CMK (cell line): ENCODE measurements around the gene NCCRP1.

Source experiments
- DNase-seq: peaks from one replicate; pipeline ENCODE4 v3.0.0-alpha.2; 2010; ENCODE audit warnings: low read depth

NCCRP1 gene

DNA sequence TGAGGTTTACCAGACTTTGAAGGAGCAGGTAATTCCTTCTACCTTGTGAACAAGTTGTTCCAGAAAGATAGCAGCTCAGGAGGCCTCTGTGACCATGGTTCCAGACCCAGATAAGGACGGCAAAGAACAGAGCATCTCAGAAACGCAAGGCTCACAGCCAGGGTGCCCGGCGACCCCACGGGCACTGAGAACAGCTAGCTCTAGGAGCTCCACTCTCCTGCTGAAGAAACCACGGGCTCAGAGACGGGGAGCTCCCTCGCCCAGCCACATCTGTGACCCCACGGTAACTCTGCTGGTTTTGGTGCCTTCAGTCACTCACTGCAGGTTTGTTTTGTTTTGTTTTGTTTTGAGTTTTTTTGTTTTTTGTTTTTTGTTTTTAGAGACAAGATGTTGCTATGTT lies 16.0 kb upstream of the NCCRP1 start:
- no peak for DNase-seq

DNA sequence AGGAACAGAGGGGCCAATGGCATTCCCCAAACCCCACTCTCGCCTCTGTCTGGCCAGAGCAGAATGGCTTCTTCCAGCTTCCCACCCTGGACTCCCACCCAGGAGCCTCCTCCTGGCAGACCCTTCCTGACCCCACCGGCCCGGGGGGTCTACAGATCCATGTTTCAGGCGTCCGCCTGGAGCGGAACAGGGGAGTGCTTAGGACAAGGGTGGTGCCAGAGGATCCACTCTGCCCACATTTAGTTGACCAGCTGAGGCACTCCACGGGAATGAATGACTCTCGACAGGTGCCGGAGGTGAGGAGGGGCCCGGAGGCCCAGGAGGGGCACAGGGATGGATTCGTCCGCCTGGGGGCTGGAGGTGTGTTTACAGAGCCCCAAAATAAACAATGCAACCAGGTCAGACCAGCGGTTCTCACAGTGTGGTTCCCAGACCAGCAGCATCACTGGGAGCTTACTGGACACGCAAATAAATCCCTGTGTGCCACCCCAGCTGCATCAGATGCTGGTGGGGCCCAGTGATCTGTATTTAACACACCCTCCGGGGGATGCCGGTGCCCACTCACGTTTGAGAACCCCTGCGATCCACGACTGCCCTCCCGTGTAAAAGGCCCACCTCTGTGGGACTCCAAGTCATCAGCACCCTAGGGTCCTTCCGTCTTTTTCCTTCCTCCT lies 15.1 kb upstream of the NCCRP1 start:
- DNase-seq, result no peak

DNA sequence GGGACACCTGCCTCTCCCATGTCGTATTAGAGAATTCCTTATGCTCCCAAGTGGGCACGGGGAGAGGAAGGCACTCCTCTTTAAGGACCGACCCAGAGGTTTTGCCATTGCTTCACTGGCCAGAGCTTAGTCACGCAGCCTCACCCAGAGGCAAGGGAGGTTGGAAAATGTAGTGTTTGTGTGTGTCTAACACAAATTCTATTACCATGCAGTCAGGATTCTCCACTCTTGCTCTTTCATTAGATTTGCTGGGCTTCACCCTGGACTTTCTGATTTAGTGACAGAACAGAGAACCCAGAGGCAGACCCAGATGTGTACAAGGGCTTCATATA lies 14.6 kb upstream of the NCCRP1 start:
- no peak for DNase-seq

DNA sequence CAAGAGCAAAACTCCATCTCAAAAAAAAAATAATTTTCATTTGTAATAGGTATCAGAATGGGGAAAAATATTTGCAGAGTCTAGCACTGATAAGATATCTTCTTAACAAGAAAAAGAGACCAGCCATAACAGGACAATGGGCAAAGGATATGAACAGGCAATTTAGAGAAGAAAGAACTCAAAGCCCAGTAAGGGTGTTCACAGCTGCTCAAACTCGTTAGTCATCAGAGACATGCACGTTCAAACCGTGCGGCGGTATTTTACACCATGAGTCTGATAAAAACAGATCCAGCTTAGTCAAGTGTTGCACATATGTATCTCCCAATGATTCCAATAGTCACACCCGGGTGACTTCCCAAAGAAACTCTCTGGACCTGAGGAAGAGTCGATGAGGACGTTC lies 13.7 kb upstream of the NCCRP1 start:
- DNase-seq, result no peak

DNA sequence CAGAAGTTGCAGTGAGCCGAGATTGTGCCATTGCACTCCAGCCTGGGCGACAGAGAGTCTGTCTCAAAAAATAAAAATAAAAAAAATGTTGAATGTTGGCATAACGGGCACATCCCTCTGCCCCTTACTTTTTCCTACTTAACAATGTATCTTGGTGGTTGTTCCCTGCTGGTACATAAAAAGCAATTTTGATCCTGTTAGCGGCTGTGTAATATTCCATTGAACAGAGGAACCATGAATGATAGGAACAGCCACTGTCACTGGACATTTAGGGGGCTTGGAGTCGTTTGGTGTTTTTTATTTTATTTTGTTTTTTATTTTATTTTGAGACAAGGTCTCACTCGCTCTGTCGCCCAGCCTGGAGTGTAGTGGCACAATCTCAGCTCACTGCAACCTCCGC lies 10.4 kb upstream of the NCCRP1 start:
- no peak for DNase-seq

GRCh38 chr19:39187552-39187943 lies 9.2 kb upstream of the NCCRP1 start:
- no peak for DNase-seq

DNA sequence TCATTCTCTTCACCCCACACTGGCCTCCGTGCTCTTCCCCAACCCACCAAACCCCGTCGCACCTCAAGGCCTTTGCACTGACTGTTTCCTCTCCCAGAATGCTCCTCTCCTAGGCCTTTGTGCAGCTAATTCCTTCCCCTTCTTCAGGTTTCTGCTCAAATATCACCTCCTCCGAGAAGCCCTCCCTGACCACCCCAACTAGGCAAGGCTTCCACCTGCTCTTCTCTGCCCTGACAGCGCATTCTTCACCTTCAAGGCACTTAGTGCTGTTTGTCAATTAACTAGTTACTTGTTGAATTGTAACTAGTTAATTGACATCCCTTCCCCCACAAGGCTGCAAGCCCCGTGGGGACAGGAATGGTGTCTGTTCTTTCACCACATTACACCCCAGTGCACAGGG lies 7.8 kb upstream of the NCCRP1 start:
- DNase-seq, result no peak

- DNase-seq, result no peak
Measured at GRCh38 chr19:39190768-39191167, 6.0 kb upstream of the NCCRP1 start.

DNA sequence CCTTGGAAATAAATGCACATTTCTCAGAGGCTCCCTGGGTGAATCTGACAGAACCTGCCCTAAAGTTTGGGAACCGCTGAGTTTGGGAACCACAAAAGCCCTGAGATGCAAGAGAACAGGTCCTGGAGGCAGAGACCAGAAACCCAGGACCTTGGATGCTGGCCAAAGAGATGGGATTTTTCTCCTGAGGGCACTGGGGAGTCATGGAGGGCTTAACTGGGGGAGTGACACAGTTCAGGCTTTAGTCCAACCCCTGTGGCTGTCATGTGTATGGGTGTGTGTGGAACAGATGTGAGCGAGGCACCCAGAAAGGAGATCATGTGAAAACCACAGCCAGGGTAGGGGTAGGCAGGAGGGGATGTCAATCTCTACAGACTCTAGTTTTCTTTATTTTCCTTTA lies 3.9 kb upstream of the NCCRP1 start:
- no peak for DNase-seq

DNA sequence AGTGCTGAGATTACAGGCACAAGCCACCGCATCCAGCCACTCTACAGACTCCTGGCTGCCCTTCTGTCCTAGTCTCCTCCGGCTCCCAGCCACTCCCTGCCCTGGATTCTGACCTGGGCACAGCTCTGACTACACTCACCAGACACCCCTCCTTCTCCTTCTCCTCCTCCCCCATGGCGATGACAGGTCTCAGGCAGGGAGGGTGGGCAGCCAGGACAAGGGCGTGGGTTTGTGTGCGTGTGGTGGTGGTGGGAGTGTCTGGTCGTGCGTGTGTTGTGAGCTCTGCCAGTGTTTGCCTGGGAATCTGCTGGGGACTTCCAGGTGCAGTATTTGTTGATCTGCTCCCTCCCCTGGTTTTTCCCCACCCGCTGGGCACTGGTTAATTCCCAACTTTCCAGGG lies 3.0 kb upstream of the NCCRP1 start:
- no peak for DNase-seq

DNA sequence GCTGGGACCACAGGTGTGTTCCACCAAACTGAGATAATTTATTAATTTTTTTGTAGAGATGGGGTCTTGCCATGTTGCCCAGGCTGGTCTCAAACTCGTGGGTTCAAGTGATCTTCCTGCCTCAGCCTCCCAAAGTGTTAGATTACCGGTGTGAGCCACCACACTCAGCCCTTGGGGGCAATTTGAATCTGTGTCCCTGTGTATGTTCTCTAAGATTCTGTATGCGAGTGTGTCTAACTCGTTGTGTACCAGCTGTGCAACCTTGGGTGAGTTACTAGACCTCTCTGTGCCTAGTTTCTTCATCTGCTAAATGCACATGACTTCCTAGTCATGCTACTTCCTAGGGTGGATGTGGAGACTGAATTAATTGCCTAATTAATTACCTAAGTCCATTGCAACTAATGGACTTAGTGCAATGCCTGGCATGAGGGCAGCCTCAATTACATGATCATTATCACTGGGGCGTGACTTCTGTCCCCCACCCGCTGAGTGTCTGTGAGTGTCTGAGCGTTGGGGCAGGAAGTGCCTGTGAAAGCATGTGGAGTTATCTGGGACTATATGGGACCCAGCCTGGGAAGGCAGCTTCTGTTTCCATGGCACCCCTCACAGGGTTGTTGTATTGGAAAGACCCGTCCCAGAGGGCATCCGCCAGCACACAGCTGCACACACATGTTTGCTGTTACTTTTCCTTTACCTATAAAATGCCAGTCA lies 1.8 kb upstream of the NCCRP1 start:
- no peak for DNase-seq

GRCh38 chr19:39195755-39196154 lies 1.0 kb upstream of the NCCRP1 start:
- DNase-seq, result no peak

DNA sequence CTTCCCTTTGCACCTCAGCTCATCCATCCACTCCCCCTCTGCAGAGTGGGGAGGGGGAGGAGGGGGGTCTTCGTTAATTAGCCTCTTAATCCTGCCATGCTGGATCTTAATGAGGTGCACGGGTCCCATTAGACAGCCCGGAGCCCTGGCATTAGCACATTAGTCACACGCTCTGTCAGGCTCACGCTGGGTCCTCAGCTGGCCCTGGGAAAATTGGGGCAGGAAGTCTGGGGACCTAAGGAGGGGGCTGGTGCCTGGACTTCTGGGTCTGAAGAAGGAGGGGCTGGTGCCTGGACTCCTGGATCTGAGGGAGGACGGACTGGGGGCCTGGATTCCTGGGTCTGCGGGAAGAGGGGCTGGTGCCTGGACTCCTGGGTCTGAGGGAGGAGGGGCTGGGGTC lies 444 bp upstream of the NCCRP1 start:
- no peak for DNase-seq

GRCh38 chr19:39197808-39198207 lies 1.0 kb downstream of the NCCRP1 start:
- no peak for DNase-seq

DNA sequence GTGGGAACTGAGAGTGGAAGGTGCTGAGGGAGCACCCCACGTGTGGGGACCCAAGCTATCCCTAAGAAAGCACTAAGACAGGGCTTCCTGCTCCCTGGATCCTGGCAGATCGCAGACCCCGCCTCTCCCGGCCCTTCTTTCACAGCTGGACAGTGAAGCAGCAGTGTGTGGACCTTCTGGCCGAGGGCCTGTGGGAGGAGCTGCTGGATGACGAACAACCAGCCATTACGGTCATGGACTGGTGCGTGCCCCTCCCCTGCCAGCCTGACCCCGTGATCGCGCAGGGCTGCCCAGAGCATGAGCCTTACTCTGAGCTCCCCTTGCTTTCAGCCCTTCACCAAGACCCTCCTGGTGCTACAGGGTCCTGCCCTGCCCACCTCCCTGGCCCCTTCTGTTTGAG lies 2.3 kb downstream of the NCCRP1 start:
- DNase-seq, result no peak

GRCh38 chr19:39200066-39200802 lies 3.5 kb downstream of the NCCRP1 start:
- no peak for DNase-seq

GRCh38 chr19:39200803-39201115 lies 4.0 kb downstream of the NCCRP1 start:
- no peak for DNase-seq

DNA sequence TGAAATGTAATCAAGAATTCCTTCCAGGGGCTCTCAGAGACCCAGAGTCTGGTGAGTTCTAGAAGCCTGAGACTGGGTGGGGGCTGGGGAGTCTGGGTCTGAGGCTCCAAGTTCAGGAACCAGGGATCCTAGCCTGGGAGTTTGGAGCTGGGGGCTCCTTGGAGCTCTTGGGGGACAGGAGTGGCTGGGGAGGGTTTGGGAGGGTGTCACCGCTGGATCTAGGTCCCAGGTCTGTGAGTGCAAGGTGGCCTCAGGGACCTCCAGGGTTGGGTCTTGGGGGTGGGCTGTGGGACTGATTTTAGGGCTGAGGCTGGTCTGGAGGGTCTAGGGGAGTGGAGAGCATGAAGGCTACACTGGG lies 6.2 kb downstream of the NCCRP1 start:
- DNase-seq, result no peak

- no peak for DNase-seq
Measured at GRCh38 chr19:39203372-39204341, 6.9 kb downstream of the NCCRP1 start, which contains the start of gene SYCN. TSS of gene SYCN (minus strand) at chr19:39204263. CDS start at chr19:39204254, 9 bp downstream.

DNA sequence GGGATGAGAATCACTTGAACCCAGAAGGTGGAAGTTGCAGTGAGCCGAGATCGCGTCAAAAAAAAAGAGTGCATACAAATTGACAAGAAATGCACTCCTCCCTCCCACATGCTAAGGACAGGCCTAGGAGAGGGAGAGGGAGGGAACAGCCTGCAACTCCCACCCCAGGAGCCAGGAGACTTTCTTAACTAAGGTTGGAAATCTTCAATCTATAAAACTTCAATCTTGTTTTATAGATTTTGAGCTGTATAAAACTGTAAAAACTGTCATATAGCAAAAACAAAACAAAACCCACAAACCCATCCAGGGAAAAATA lies 8.6 kb downstream of the NCCRP1 start:
- DNase-seq, result no peak

- no peak for DNase-seq
Measured at GRCh38 chr19:39206122-39206521, 9.4 kb downstream of the NCCRP1 start.

GRCh38 chr19:39207293-39207836 lies 10.6 kb downstream of the NCCRP1 start:
- no peak for DNase-seq
